Neural crest cell (in vitro differentiated cells): ENCODE data around the gene PTPRE. TPM values are rescaled to one million over a fixed set of nuclear protein-coding genes. Genes with fewer than 3 reads are reported as not detected.

Experiments
- DNase-seq: peaks from one replicate; pipeline ENCODE4 v3.0.0; 2021; ENCODE audit warnings: low read depth, mixed read lengths, low spot score
- H3K27ac Mint-ChIP-seq: one replicate; pipeline ENCODE4 v1.8.0; 2021; ENCODE audit warnings: mild to moderate bottlenecking, mixed read lengths; ENCODE audit not compliant: unreplicated experiment
- H3K27me3 Mint-ChIP-seq: 2 replicates; pipeline ENCODE4 v1.8.0; 2021; ENCODE audit warnings: low read depth, mild to moderate bottlenecking, mixed read lengths
- H3K36me3 Mint-ChIP-seq: 2 replicates; pipeline ENCODE4 v1.8.0; 2021; ENCODE audit warnings: low read depth, mild to moderate bottlenecking, mixed read lengths
- H3K4me1 Mint-ChIP-seq: 2 replicates; pipeline ENCODE4 v1.8.0; 2021; ENCODE audit warnings: mixed read lengths
- H3K4me3 Mint-ChIP-seq: one replicate; pipeline ENCODE4 v1.8.0; 2021; ENCODE audit warnings: mild to moderate bottlenecking, mixed read lengths
- H3K9me3 Mint-ChIP-seq: 2 replicates; pipeline ENCODE4 v1.8.0; 2021; ENCODE audit warnings: mixed read lengths
- CTCF ChIP-seq: fragments of 200-600 bp; sonication (generic); conservative IDR thresholded peaks from 2 replicates; pipeline ENCODE4 v1.5.0; 2021; ENCODE audit warnings: antibody characterized with exemption, mild to moderate bottlenecking
- total RNA-seq: library from RNA; stranded (reverse); gene quantifications from 2 replicates; pipeline ENCODE4 v1.2.1, GENCODE V29; 2021

PTPRE gene
- total RNA-seq, 1 donor from 2014 or later: 2.3 TPM

DNA sequence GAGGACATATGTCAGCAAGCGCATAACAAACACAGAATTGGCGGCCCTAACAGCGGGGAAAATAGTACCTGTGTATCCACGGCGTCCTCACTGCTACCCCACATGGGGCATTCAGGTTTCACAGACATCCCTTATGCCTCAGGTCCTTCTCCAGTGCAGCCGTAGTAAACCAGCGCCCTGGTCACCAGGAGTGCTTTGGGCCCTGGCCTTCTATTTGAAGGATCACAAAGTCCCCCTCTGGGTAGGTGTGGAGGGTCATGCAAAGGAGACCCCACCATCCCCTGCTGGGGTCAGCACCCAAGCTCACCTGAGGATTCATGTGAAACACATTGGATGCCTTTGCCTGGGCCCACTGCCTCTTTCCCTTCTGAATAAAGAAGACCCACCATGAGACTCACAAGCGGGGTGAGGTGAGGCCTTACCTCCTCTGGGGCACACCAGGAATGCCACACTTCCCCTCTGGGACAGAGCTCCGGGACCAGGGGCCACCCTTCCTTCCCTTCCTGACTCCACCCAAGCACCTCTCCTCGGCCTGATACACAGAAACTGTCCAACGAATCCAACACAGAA is 32.9 kb upstream of the PTPRE start:
- no peak for TF ChIP-seq CTCF
- no peak overlapping the region for H3K4me3 Mint-ChIP-seq
- no peaks in the 10 kb centered on the region for H3K36me3 Mint-ChIP-seq
- H3K27ac Mint-ChIP-seq: no peak overlapping the region
- peaks cover 2% of the 10 kb centered on the region for H3K9me3 Mint-ChIP-seq
- peaks cover 36% of the 10 kb centered on the region for H3K4me1 Mint-ChIP-seq
- no peaks in the 10 kb centered on the region for H3K27me3 Mint-ChIP-seq
- no peak for DNase-seq

- H3K27ac Mint-ChIP-seq: no peak overlapping the region
- no peaks in the 10 kb centered on the region for H3K9me3 Mint-ChIP-seq
- no peak for TF ChIP-seq CTCF
- H3K4me3 Mint-ChIP-seq: no peak overlapping the region
- no peaks in the 10 kb centered on the region for H3K27me3 Mint-ChIP-seq
- no peaks in the 10 kb centered on the region for H3K36me3 Mint-ChIP-seq
- peaks cover 36% of the 10 kb centered on the region for H3K4me1 Mint-ChIP-seq
- no peak for DNase-seq
These were observed 32.0 kb upstream of the PTPRE start for GRCh38 chr10:127874671-127875448.

DNA sequence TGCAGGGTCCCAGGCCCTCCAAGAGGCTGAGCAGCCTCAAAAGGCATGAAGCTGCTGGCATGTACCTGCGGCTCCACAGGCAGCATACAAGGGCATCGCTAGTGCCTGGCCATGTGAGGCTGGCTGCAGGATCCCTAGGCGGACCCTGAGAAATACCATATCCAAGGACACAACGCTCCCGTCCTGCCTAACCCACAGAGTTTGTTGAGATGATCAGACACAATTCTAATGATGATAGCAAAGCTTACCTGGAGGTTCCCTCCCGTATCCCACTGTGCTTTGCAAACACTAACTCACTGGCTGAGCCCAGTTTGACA is 31.5 kb upstream of the PTPRE start:
- Mint-ChIP-seq H3K27ac (no peak overlapping the region), H3K4me1 (peaks cover 36% of the 10 kb centered on the region), H3K9me3 (no peaks in the 10 kb centered on the region), H3K27me3 (no peaks in the 10 kb centered on the region), H3K36me3 (no peaks in the 10 kb centered on the region), H3K4me3 (no peak overlapping the region)
- no peak for DNase-seq
- TF ChIP-seq CTCF: no peak

GRCh38 chr10:127875916-127876315 is 31.0 kb upstream of the PTPRE start:
- Mint-ChIP-seq H3K4me1 (peaks cover 36% of the 10 kb centered on the region), H3K27ac (no peak overlapping the region), H3K36me3 (no peaks in the 10 kb centered on the region), H3K27me3 (no peaks in the 10 kb centered on the region), H3K4me3 (no peak overlapping the region), H3K9me3 (no peaks in the 10 kb centered on the region)
- no peak for TF ChIP-seq CTCF
- no peak for DNase-seq

- no peak for TF ChIP-seq CTCF
- no peaks in the 10 kb centered on the region for H3K36me3 Mint-ChIP-seq
- H3K27me3 Mint-ChIP-seq: no peaks in the 10 kb centered on the region
- H3K4me3 Mint-ChIP-seq: no peak overlapping the region
- H3K4me1 Mint-ChIP-seq: peaks cover 36% of the 10 kb centered on the region
- no peak for DNase-seq
- no peaks in the 10 kb centered on the region for H3K9me3 Mint-ChIP-seq
- peak overlapping the region; percentile 44 for H3K27ac Mint-ChIP-seq
These were observed 29.8 kb upstream of the PTPRE start for GRCh38 chr10:127877116-127877515.
